Keratinocyte (primary cell): ENCODE results near the gene RGL1. TPM values are rescaled to one million over a fixed set of nuclear protein-coding genes. Genes with fewer than 3 reads are reported as not detected.

Source experiments
- DNase-seq: peaks from one replicate; pipeline ENCODE4 v3.0.0-alpha.2; 2011; ENCODE audit warnings: low read depth, missing footprints, low spot score
- FAIRE-seq: peaks from 2 replicates; lab custom pipeline; 2011; peaks lifted over from hg19 to GRCh38; lab: Jason Lieb, UNC
- H2AFZ ChIP-seq: 2 replicates; pipeline ENCODE4 v1.6.0; 2012; ENCODE audit warnings: low read length, control low read depth, inconsistent platforms; ENCODE audit not compliant: control insufficient read depth
- H3K27ac ChIP-seq: 2 replicates; pipeline ENCODE4 v1.5.1; 2011; ENCODE audit warnings: low read length; ENCODE audit not compliant: control insufficient read depth, insufficient read depth
- H3K27me3 ChIP-seq: 3 replicates; pipeline ENCODE4 v1.6.0; 2011; ENCODE audit warnings: low read length; ENCODE audit not compliant: control insufficient read depth, insufficient read depth; ENCODE audit errors: extremely low read depth
- H3K36me3 ChIP-seq, 2 experiments: 2 replicates in 1 of 2; 3 replicates in 1 of 2; pipeline ENCODE4 v1.5.1; 2011; ENCODE audit warnings: low read length in 2 of 2, mild to moderate bottlenecking in 1 of 2; ENCODE audit not compliant: control insufficient read depth in 2 of 2, insufficient read depth in 2 of 2; ENCODE audit errors: extremely low read depth in 1 of 2
- H3K4me1 ChIP-seq: 3 replicates; pipeline ENCODE4 v1.5.1; 2011; ENCODE audit warnings: low read length; ENCODE audit not compliant: control insufficient read depth, insufficient read depth; ENCODE audit errors: extremely low read depth
- H3K4me2 ChIP-seq: 3 replicates; pipeline ENCODE4 v1.6.0; 2011; ENCODE audit warnings: low read depth, low read length; ENCODE audit not compliant: control insufficient read depth, insufficient read depth; ENCODE audit errors: extremely low read depth
- H3K4me3 ChIP-seq, 3 experiments: fragments of 200-600 bp in 1 of 3; sonication (generic) in 1 of 3; 2 replicates in 2 of 3; 3 replicates in 1 of 3; pipeline ENCODE4 v1.5.1; 2011 to 2016; ENCODE audit warnings: low read length in 3 of 3, mild to moderate bottlenecking in 3 of 3, control low read depth in 2 of 3, inconsistent platforms in 1 of 3, low read depth in 1 of 3, mixed read lengths in 1 of 3, mixed run types in 1 of 3, moderate library complexity in 1 of 3; ENCODE audit not compliant: control insufficient read depth in 2 of 3, insufficient read depth in 2 of 3; ENCODE audit errors: extremely low read depth in 1 of 3
- H3K79me2 ChIP-seq: 2 replicates; pipeline ENCODE4 v1.6.0; 2012; ENCODE audit warnings: low read length; ENCODE audit not compliant: control insufficient read depth, insufficient read depth
- H3K9ac ChIP-seq: 3 replicates; pipeline ENCODE4 v1.6.0; 2011; ENCODE audit warnings: low read length; ENCODE audit not compliant: control insufficient read depth, insufficient read depth; ENCODE audit errors: extremely low read depth
- H3K9me1 ChIP-seq: 3 replicates; pipeline ENCODE4 v1.6.0; 2011; ENCODE audit warnings: low read length; ENCODE audit not compliant: control insufficient read depth, insufficient read depth; ENCODE audit errors: extremely low read depth
- H3K9me3 ChIP-seq: 2 replicates; pipeline ENCODE4 v1.5.1; 2012; ENCODE audit warnings: low read depth, low read length; ENCODE audit not compliant: control insufficient read depth
- H4K20me1 ChIP-seq: 3 replicates; pipeline ENCODE4 v1.6.0; 2011; ENCODE audit warnings: low read length; ENCODE audit not compliant: control insufficient read depth, insufficient read depth; ENCODE audit errors: extremely low read depth
- EZH2 ChIP-seq: IDR thresholded peaks from one replicate; pipeline ENCODE4 v1.6.1; 2012; ENCODE audit warnings: inconsistent platforms, mild to moderate bottlenecking, low read length, moderate library complexity
- dilution Hi-C: fragments of 300-500 bp; cut with MboI; formaldehyde crosslinking; loops from one replicate; pipeline ENCODE4 v1.7.0; 2020; ENCODE audit warnings: low sequenced_read_pairs; ENCODE audit not compliant: extremely low pct_ligation_motif_present
- polyA plus RNA-seq, 5 experiments: library from polyadenylated mRNA; depleted of rRNA in 3 of 5; stranded (reverse) in 3 of 5; stranded (forward) in 1 of 5; unstranded in 1 of 5; fragments of >200 nt; gene quantifications; 1 replicate in 1 of 5; 2 replicates in 3 of 5; 3 replicates in 1 of 5; pipeline versions ENCODE4 v1.2.1 to v1.2.3, GENCODE V29; 2011 to 2012; ENCODE audit warnings: missing spikeins in 2 of 5, low read depth in 1 of 5, low replicate concordance in 1 of 5
- TF ChIP-seq, protein P1 (sequence below), 3 experiments: IDR thresholded peaks in 1 of 3; conservative IDR thresholded peaks in 1 of 3; optimal IDR thresholded peaks in 1 of 3; 2 replicates in 2 of 3; 3 replicates in 1 of 3; pipeline versions ENCODE3 to v1.5.1; 2011; ENCODE audit warnings: low read length in 3 of 3, mild to moderate bottlenecking in 3 of 3, moderate library complexity in 2 of 3, control low read depth in 1 of 3, inconsistent platforms in 1 of 3; ENCODE audit not compliant: insufficient read depth in 2 of 3; ENCODE audit errors: extremely low read depth in 1 of 3

RGL1 gene
- polyA plus RNA-seq, 1 donor (not counting 4 experiments of a cell fraction or from before 2014, with no cell fraction given) = 1.2 TPM

GRCh38 chr1:183859119-183859518 is 54.2 kb downstream of the RGL1 start:
- H3K9me3 ChIP-seq = no peaks in the 10 kb centered on the region
- TF ChIP-seq EZH2 = no peak
- dilution Hi-C loops = no loop called here
- no peaks in the 10 kb centered on the region for H3K79me2 ChIP-seq
- no peaks in the 10 kb centered on the region for H3K4me1 ChIP-seq
- H3K4me3 ChIP-seq = no peak overlapping the region
- no peak overlapping the region for H2AFZ ChIP-seq
- H4K20me1 ChIP-seq = no peaks in the 10 kb centered on the region
- H3K4me2 ChIP-seq = no peak overlapping the region
- H3K27me3 ChIP-seq = no peaks in the 10 kb centered on the region
- no peak overlapping the region for H3K9ac ChIP-seq
- no peak for FAIRE-seq
- H3K9me1 ChIP-seq = no peaks in the 10 kb centered on the region
- DNase-seq = no peak
- H3K27ac ChIP-seq = no peak overlapping the region
- H3K36me3 ChIP-seq = no peaks in the 10 kb centered on the region

GRCh38 chr1:183859831-183860230 is 54.9 kb downstream of the RGL1 start:
- no peak for DNase-seq
- Histone ChIP-seq H2AFZ (no peak overlapping the region), H3K36me3 (no peaks in the 10 kb centered on the region), H3K9ac (no peak overlapping the region), H3K9me3 (no peaks in the 10 kb centered on the region), H3K27me3 (no peaks in the 10 kb centered on the region), H3K27ac (no peak overlapping the region), H3K4me2 (no peak overlapping the region), H4K20me1 (no peaks in the 10 kb centered on the region), H3K4me1 (no peaks in the 10 kb centered on the region), H3K9me1 (no peaks in the 10 kb centered on the region), H3K4me3 (no peak overlapping the region), H3K79me2 (no peaks in the 10 kb centered on the region)
- dilution Hi-C loops = no loop called here
- no peak for FAIRE-seq
- TF ChIP-seq EZH2 = no peak
- TF ChIP-seq, protein P1, sequence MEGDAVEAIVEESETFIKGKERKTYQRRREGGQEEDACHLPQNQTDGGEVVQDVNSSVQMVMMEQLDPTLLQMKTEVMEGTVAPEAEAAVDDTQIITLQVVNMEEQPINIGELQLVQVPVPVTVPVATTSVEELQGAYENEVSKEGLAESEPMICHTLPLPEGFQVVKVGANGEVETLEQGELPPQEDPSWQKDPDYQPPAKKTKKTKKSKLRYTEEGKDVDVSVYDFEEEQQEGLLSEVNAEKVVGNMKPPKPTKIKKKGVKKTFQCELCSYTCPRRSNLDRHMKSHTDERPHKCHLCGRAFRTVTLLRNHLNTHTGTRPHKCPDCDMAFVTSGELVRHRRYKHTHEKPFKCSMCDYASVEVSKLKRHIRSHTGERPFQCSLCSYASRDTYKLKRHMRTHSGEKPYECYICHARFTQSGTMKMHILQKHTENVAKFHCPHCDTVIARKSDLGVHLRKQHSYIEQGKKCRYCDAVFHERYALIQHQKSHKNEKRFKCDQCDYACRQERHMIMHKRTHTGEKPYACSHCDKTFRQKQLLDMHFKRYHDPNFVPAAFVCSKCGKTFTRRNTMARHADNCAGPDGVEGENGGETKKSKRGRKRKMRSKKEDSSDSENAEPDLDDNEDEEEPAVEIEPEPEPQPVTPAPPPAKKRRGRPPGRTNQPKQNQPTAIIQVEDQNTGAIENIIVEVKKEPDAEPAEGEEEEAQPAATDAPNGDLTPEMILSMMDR (optimal IDR thresholded peaks at IDR 0.05 in 1 of 3, IDR thresholded peaks at IDR 0.05 in 1 of 3, conservative IDR thresholded peaks at IDR 0.05 in 1 of 3; ENCODE audit: extremely low read depth in 1 of 3, insufficient read depth in 2 of 3, low read length in 3 of 3) = no peak

GRCh38 chr1:183862967-183863366 is 58.0 kb downstream of the RGL1 start:
- TF ChIP-seq EZH2 = no peak
- TF ChIP-seq, protein P1 (optimal IDR thresholded peaks at IDR 0.05 in 1 of 3, IDR thresholded peaks at IDR 0.05 in 1 of 3, conservative IDR thresholded peaks at IDR 0.05 in 1 of 3; ENCODE audit: extremely low read depth in 1 of 3, insufficient read depth in 2 of 3, low read length in 3 of 3) = no peak
- Histone ChIP-seq H3K4me3 (no peak overlapping the region), H3K9ac (no peak overlapping the region), H3K79me2 (no peaks in the 10 kb centered on the region), H3K9me3 (no peaks in the 10 kb centered on the region), H3K4me2 (no peak overlapping the region), H3K36me3 (no peaks in the 10 kb centered on the region), H3K4me1 (no peaks in the 10 kb centered on the region), H3K27me3 (no peaks in the 10 kb centered on the region), H3K27ac (no peak overlapping the region), H3K9me1 (no peaks in the 10 kb centered on the region), H2AFZ (no peak overlapping the region), H4K20me1 (no peaks in the 10 kb centered on the region)
- no peak for DNase-seq
- dilution Hi-C loops = no loop called here
- no peak for FAIRE-seq
